ENCODE measurements around the gene PRR20G. TPM values are rescaled to one million over a fixed set of nuclear protein-coding genes. Genes with fewer than 3 reads are reported as not detected.

Gene PRR20G
- polyA plus RNA-seq, 1 donor from 2014 or later, result not detected

DNA sequence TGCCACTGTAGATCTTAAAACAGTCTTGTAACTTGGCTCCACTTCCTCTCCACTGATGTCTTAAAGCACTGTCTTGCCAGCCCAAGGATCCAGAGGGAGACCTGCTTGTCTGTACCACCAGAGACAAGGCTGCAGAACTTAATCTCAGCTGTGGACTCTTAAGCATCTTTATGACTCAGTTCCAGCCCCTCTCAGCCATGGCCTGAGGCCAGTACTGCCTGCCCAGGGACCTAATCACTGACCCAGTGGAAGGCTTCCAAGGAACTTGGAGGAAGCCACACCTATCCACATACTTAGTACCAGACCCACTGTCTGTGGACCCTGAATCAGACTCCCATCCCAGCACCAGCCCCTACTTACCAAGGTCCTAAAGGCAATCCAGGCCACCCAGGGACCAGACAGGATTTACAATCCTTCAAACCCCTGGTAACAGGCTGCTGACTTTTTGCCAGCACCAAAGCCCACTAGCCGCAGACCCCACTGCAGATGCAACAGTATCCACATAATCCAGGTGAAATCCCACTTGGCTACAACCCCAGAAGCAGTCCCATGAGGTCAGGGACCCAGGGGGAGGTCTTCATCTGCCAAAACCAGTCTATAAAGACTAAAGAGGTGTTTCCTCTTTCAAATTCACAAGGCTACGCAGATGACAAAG, 41.9 kb upstream of the PRR20G start:
- no peaks in the 10 kb centered on the region for H3K9me2 ChIP-seq (ENCODE audit: insufficient read depth, low read length)
- H3K79me2 ChIP-seq (replicated peaks; ENCODE audit: insufficient read depth, low read length), result no peaks in the 10 kb centered on the region
- H3K9me3 ChIP-seq (ENCODE audit: low read length), result peaks cover 21% of the 10 kb centered on the region
- no peak overlapping the region for H3K4me3 ChIP-seq (ENCODE audit: low read length)
- no peaks in the 10 kb centered on the region for H3F3A ChIP-seq (ENCODE audit: insufficient read depth, low read length, poor library complexity, severe bottlenecking)
- H3K36me3 ChIP-seq (ENCODE audit: insufficient read depth, low read length), result no peaks in the 10 kb centered on the region
- no peak overlapping the region for H3K9ac ChIP-seq (ENCODE audit: low read length)
- TF ChIP-seq RAD21 (conservative IDR thresholded peaks at IDR 0.05), result no peak
- TF ChIP-seq POLR2AphosphoS5 (IDR thresholded peaks at IDR 0.05), result no peak
- no peak for TF ChIP-seq EZH2 (IDR thresholded peaks at IDR 0.05; ENCODE audit: borderline replicate concordance, insufficient read depth, low read length, poor library complexity, severe bottlenecking)
- TF ChIP-seq TAF1 (IDR thresholded peaks at IDR 0.05; ENCODE audit: low read depth), result no peak
- TF ChIP-seq, protein P1, sequence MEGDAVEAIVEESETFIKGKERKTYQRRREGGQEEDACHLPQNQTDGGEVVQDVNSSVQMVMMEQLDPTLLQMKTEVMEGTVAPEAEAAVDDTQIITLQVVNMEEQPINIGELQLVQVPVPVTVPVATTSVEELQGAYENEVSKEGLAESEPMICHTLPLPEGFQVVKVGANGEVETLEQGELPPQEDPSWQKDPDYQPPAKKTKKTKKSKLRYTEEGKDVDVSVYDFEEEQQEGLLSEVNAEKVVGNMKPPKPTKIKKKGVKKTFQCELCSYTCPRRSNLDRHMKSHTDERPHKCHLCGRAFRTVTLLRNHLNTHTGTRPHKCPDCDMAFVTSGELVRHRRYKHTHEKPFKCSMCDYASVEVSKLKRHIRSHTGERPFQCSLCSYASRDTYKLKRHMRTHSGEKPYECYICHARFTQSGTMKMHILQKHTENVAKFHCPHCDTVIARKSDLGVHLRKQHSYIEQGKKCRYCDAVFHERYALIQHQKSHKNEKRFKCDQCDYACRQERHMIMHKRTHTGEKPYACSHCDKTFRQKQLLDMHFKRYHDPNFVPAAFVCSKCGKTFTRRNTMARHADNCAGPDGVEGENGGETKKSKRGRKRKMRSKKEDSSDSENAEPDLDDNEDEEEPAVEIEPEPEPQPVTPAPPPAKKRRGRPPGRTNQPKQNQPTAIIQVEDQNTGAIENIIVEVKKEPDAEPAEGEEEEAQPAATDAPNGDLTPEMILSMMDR (IDR thresholded peaks at IDR 0.05; ENCODE audit: poor library complexity, severe bottlenecking), result no peak
- TF ChIP-seq MXI1 (conservative IDR thresholded peaks at IDR 0.05; ENCODE audit: poor library complexity, severe bottlenecking), result no peak
- no peak for TF ChIP-seq EP300 (conservative IDR thresholded peaks at IDR 0.05; ENCODE audit: poor library complexity, severe bottlenecking)
- TF ChIP-seq, protein P2, sequence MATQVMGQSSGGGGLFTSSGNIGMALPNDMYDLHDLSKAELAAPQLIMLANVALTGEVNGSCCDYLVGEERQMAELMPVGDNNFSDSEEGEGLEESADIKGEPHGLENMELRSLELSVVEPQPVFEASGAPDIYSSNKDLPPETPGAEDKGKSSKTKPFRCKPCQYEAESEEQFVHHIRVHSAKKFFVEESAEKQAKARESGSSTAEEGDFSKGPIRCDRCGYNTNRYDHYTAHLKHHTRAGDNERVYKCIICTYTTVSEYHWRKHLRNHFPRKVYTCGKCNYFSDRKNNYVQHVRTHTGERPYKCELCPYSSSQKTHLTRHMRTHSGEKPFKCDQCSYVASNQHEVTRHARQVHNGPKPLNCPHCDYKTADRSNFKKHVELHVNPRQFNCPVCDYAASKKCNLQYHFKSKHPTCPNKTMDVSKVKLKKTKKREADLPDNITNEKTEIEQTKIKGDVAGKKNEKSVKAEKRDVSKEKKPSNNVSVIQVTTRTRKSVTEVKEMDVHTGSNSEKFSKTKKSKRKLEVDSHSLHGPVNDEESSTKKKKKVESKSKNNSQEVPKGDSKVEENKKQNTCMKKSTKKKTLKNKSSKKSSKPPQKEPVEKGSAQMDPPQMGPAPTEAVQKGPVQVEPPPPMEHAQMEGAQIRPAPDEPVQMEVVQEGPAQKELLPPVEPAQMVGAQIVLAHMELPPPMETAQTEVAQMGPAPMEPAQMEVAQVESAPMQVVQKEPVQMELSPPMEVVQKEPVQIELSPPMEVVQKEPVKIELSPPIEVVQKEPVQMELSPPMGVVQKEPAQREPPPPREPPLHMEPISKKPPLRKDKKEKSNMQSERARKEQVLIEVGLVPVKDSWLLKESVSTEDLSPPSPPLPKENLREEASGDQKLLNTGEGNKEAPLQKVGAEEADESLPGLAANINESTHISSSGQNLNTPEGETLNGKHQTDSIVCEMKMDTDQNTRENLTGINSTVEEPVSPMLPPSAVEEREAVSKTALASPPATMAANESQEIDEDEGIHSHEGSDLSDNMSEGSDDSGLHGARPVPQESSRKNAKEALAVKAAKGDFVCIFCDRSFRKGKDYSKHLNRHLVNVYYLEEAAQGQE (IDR thresholded peaks at IDR 0.05; ENCODE audit: borderline replicate concordance), result no peak
- no peak for TF ChIP-seq SMC3 (conservative IDR thresholded peaks at IDR 0.05; ENCODE audit: poor library complexity)
- no peak overlapping the region for H3K27ac ChIP-seq (ENCODE audit: low read length)
- H3K27me3 ChIP-seq (ENCODE audit: insufficient read depth, low read depth, low read length), result no peaks in the 10 kb centered on the region
- no peak overlapping the region for H3K4me2 ChIP-seq (ENCODE audit: low read length)
- no peak overlapping the region for H2AFZ ChIP-seq (ENCODE audit: low read depth, low read length)
- no peaks in the 10 kb centered on the region for H4K20me1 ChIP-seq (ENCODE audit: insufficient read depth)

DNA sequence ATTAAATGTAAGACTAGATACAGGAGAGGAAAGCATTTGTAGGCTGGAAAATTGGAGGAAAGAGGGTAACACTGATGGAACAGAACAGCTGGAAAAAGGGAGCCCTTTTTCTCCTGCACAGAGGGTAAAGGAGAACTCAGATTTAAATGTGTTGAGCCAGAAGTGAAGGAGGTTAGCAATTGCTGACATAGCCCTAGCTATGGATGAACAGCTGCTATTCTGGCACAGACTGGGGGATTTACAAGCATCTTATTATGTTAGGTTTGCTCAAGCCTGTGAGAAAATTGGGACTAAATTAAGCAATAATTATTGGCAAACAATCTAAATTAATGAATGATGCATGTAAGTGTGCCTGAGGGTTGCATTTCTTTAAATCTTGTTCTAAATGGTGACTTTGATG, 40.6 kb upstream of the PRR20G start:
- H2AFZ ChIP-seq (ENCODE audit: low read depth, low read length), result no peak overlapping the region
- H3F3A ChIP-seq (ENCODE audit: insufficient read depth, low read length, poor library complexity, severe bottlenecking), result no peaks in the 10 kb centered on the region
- H3K9me3 ChIP-seq (ENCODE audit: low read length), result peaks cover 18% of the 10 kb centered on the region
- no peak overlapping the region for H3K27ac ChIP-seq (ENCODE audit: low read length)
- H4K20me1 ChIP-seq (ENCODE audit: insufficient read depth), result no peaks in the 10 kb centered on the region
- no peaks in the 10 kb centered on the region for H3K36me3 ChIP-seq (ENCODE audit: insufficient read depth, low read length)
- no peak overlapping the region for H3K9ac ChIP-seq (ENCODE audit: low read length)
- H3K9me2 ChIP-seq (ENCODE audit: insufficient read depth, low read length), result no peaks in the 10 kb centered on the region
- no peak overlapping the region for H3K4me2 ChIP-seq (ENCODE audit: low read length)
- no peak for TF ChIP-seq SMC3 (conservative IDR thresholded peaks at IDR 0.05; ENCODE audit: poor library complexity)
- no peak for TF ChIP-seq EZH2 (IDR thresholded peaks at IDR 0.05; ENCODE audit: borderline replicate concordance, insufficient read depth, low read length, poor library complexity, severe bottlenecking)
- TF ChIP-seq RAD21 (conservative IDR thresholded peaks at IDR 0.05), result no peak
- no peak for TF ChIP-seq POLR2AphosphoS5 (IDR thresholded peaks at IDR 0.05)
- TF ChIP-seq EP300 (conservative IDR thresholded peaks at IDR 0.05; ENCODE audit: poor library complexity, severe bottlenecking), result no peak
- no peak for TF ChIP-seq TAF1 (IDR thresholded peaks at IDR 0.05; ENCODE audit: low read depth)
- TF ChIP-seq, protein P2 (IDR thresholded peaks at IDR 0.05; ENCODE audit: borderline replicate concordance), result no peak
- no peak for TF ChIP-seq MXI1 (conservative IDR thresholded peaks at IDR 0.05; ENCODE audit: poor library complexity, severe bottlenecking)
- H3K4me3 ChIP-seq (ENCODE audit: low read length), result no peak overlapping the region
- no peaks in the 10 kb centered on the region for H3K27me3 ChIP-seq (ENCODE audit: insufficient read depth, low read depth, low read length)
- H3K79me2 ChIP-seq (replicated peaks; ENCODE audit: insufficient read depth, low read length), result no peaks in the 10 kb centered on the region

Data from neural cell (in vitro differentiated cells).